SK-N-SH treated with all-trans-retinoic acid at 6 μM for 48 hours (cell line): ENCODE measurements around the gene DUS2.

Experiments
- ATAC-seq: fragments of 200-7000 bp; cut with Tn5 transposase; 3 replicates; pipeline ENCODE4 v1.9.1; 2020; ENCODE audit warnings: mild to moderate bottlenecking, moderate library complexity
- ARNTL ChIP-seq: fragments of 450-650 bp; formaldehyde crosslinking; IDR thresholded peaks from 2 replicates; pipeline ENCODE4 v1.5.0; 2020; ENCODE audit warnings: low read depth, mild to moderate bottlenecking, moderate library complexity, borderline replicate concordance
- BACH2 ChIP-seq: fragments of 250-450 bp; sonication (Bioruptor Pico); IDR thresholded peaks from 2 replicates; pipeline ENCODE4 v1.9.0; 2021; ENCODE audit warnings: mild to moderate bottlenecking, borderline replicate concordance
- CREB5 ChIP-seq: fragments of 250-450 bp; sonication (Bioruptor Pico); IDR thresholded peaks from 2 replicates; pipeline ENCODE4 v1.5.1; 2020; ENCODE audit warnings: low read depth, mild to moderate bottlenecking, moderate library complexity
- CSDC2 ChIP-seq: fragments of 250-450 bp; sonication (Bioruptor Pico); IDR thresholded peaks from 2 replicates; pipeline ENCODE4 v1.5.0; 2020; ENCODE audit warnings: mild to moderate bottlenecking, moderate library complexity
- CSRNP3 ChIP-seq: fragments of 250-450 bp; sonication (Bioruptor Pico); IDR thresholded peaks from 2 replicates; pipeline ENCODE4 v1.5.1; 2021; ENCODE audit warnings: mild to moderate bottlenecking, moderate library complexity
- ESRRG ChIP-seq: fragments of 250-450 bp; sonication (Bioruptor Pico); IDR thresholded peaks from 2 replicates; pipeline ENCODE4 v1.6.1; 2021; ENCODE audit warnings: mild to moderate bottlenecking
- GLIS3 ChIP-seq: fragments of 250-450 bp; sonication (Bioruptor Pico); IDR thresholded peaks from 2 replicates; pipeline ENCODE4 v1.5.0; 2020; ENCODE audit warnings: mild to moderate bottlenecking, moderate library complexity
- ISL1 ChIP-seq: fragments of 250-450 bp; sonication (Bioruptor Pico); IDR thresholded peaks from 2 replicates; pipeline ENCODE4 v2.1.2; 2022; ENCODE audit warnings: mild to moderate bottlenecking, moderate library complexity
- PATZ1 ChIP-seq: fragments of 250-450 bp; sonication (Bioruptor Pico); IDR thresholded peaks from 2 replicates; pipeline ENCODE4 v1.8.0; 2020; ENCODE audit warnings: mild to moderate bottlenecking, moderate library complexity, borderline replicate concordance
- POU6F1 ChIP-seq: fragments of 250-450 bp; sonication (Bioruptor Pico); IDR thresholded peaks from 2 replicates; pipeline ENCODE4 v1.8.0; 2021; ENCODE audit warnings: low read depth, mild to moderate bottlenecking, moderate library complexity, borderline replicate concordance
- SNAI2 ChIP-seq: fragments of 250-450 bp; sonication (Bioruptor Pico); IDR thresholded peaks from 2 replicates; pipeline ENCODE4 v1.5.0; 2020; ENCODE audit warnings: mild to moderate bottlenecking, moderate library complexity
- TCF4 ChIP-seq: fragments of 250-450 bp; sonication (Bioruptor Pico); IDR thresholded peaks from 2 replicates; pipeline ENCODE4 v1.8.0; 2021; ENCODE audit warnings: mild to moderate bottlenecking, moderate library complexity, borderline replicate concordance
- TOX ChIP-seq: fragments of 250-450 bp; sonication (Bioruptor Pico); IDR thresholded peaks from 2 replicates; pipeline ENCODE4 v1.8.0; 2021; ENCODE audit warnings: mild to moderate bottlenecking, moderate library complexity, borderline replicate concordance
- TSHZ2 ChIP-seq: fragments of 250-450 bp; sonication (Bioruptor Pico); IDR thresholded peaks from 2 replicates; pipeline ENCODE4 v1.5.0; 2020; ENCODE audit warnings: mild to moderate bottlenecking, moderate library complexity
- ZC3H10 ChIP-seq: fragments of 250-450 bp; sonication (Bioruptor Pico); IDR thresholded peaks from 2 replicates; pipeline ENCODE4 v1.5.1; 2021; ENCODE audit warnings: mild to moderate bottlenecking, moderate library complexity
- ZFP3 ChIP-seq: fragments of 250-450 bp; sonication (Bioruptor Pico); IDR thresholded peaks from 2 replicates; pipeline ENCODE4 v1.5.0; 2020; ENCODE audit warnings: mild to moderate bottlenecking, moderate library complexity
- ZNF565 ChIP-seq: fragments of 450-650 bp; formaldehyde crosslinking; conservative IDR thresholded peaks from 2 replicates; pipeline ENCODE4 v1.5.0; 2020; ENCODE audit warnings: low read depth, mild to moderate bottlenecking, moderate library complexity
- ZNF70 ChIP-seq: fragments of 450-650 bp; formaldehyde crosslinking; IDR thresholded peaks from 2 replicates; pipeline ENCODE4 v1.5.0; 2020; ENCODE audit warnings: mild to moderate bottlenecking, moderate library complexity
- ZNF8 ChIP-seq: fragments of 450-650 bp; formaldehyde crosslinking; IDR thresholded peaks from 2 replicates; pipeline ENCODE4 v1.5.0; 2020; ENCODE audit warnings: mild to moderate bottlenecking, moderate library complexity

The DUS2 gene

GRCh38 chr16:67988675-67989074, 34.4 kb upstream of the DUS2 start:
- ATAC-seq, result no peak
- TF ChIP-seq ZC3H10 (CRISPR knock-in tag), result no peak
- no peak for TF ChIP-seq TOX (CRISPR knock-in tag)
- TF ChIP-seq ZNF70 (CRISPR knock-in tag), result no peak
- TF ChIP-seq POU6F1 (CRISPR knock-in tag), result no peak
- no peak for TF ChIP-seq CSDC2 (CRISPR knock-in tag)
- no peak for TF ChIP-seq BACH2 (CRISPR knock-in tag)
- TF ChIP-seq PATZ1, result no peak
- TF ChIP-seq TSHZ2 (CRISPR knock-in tag), result no peak
- TF ChIP-seq CSRNP3, result no peak
- no peak for TF ChIP-seq GLIS3 (CRISPR knock-in tag)
- TF ChIP-seq SNAI2 (CRISPR knock-in tag), result no peak
- TF ChIP-seq ZNF8, result no peak
- no peak for TF ChIP-seq ISL1 (CRISPR knock-in tag)

- TF ChIP-seq TSHZ2 (CRISPR knock-in tag), result no peak
- TF ChIP-seq PATZ1, result no peak
- no peak for TF ChIP-seq GLIS3 (CRISPR knock-in tag)
- TF ChIP-seq ARNTL (CRISPR knock-in tag), result no peak
- no peak for TF ChIP-seq TCF4 (CRISPR knock-in tag)
- TF ChIP-seq ZNF565 (CRISPR knock-in tag), result no peak
- no peak for TF ChIP-seq ESRRG (CRISPR knock-in tag)
- TF ChIP-seq SNAI2 (CRISPR knock-in tag), result no peak
- no peak for TF ChIP-seq POU6F1 (CRISPR knock-in tag)
- TF ChIP-seq ZFP3 (CRISPR knock-in tag), result no peak
- TF ChIP-seq ZNF70 (CRISPR knock-in tag), result no peak
- TF ChIP-seq ZC3H10 (CRISPR knock-in tag), result no peak
- TF ChIP-seq CSRNP3, result no peak
- TF ChIP-seq CREB5 (CRISPR knock-in tag), result no peak
- no peak for ATAC-seq
These were observed 33.6 kb upstream of the DUS2 start for GRCh38 chr16:67989322-67990017.
